H1 (cell line): Measurements from ENCODE around the gene KLHL10. TPM values are rescaled to one million over a fixed set of nuclear protein-coding genes. Genes with fewer than 3 reads are reported as not detected.

ENCODE experiments used
- CHD1 ChIP-seq: IDR thresholded peaks from 2 replicates; pipeline ENCODE4 v1.6.1; 2012; ENCODE audit warnings: low read depth, low read length, improper control_type of control experiment
- CHD2 ChIP-seq: IDR thresholded peaks from 2 replicates; pipeline ENCODE4 v1.6.1; 2012; ENCODE audit warnings: low read length, improper control_type of control experiment
- EGR1 ChIP-seq: IDR thresholded peaks from 2 replicates; pipeline ENCODE4 v1.6.1; 2011; ENCODE audit warnings: low read depth, low read length, borderline replicate concordance
- POLR2A ChIP-seq, 2 experiments: IDR thresholded peaks; 1 replicate in 1 of 2; 2 replicates in 1 of 2; pipeline ENCODE4 v1.6.1; 2011; ENCODE audit warnings: low read depth in 2 of 2, low read length in 2 of 2, mild to moderate bottlenecking in 2 of 2; ENCODE audit errors: control extremely low read depth in 1 of 2
- RAD21 ChIP-seq, 2 experiments: IDR thresholded peaks in 1 of 2; conservative IDR thresholded peaks in 1 of 2; 2 replicates each; pipeline ENCODE4 v1.6.1; 2011; ENCODE audit warnings: low read depth in 2 of 2, low read length in 2 of 2, improper control_type of control experiment in 1 of 2, inconsistent platforms in 1 of 2, mild to moderate bottlenecking in 1 of 2, moderate library complexity in 1 of 2
- SIN3A ChIP-seq, 2 experiments: IDR thresholded peaks in 1 of 2; conservative IDR thresholded peaks in 1 of 2; 2 replicates each; pipeline ENCODE4 v1.6.1; 2011 to 2012; ENCODE audit warnings: low read length in 2 of 2, improper control_type of control experiment in 1 of 2, low read depth in 1 of 2, mild to moderate bottlenecking in 1 of 2
- SP4 ChIP-seq: IDR thresholded peaks from 2 replicates; pipeline ENCODE4 v1.6.1; 2012; ENCODE audit warnings: low read length, inconsistent platforms
- YY1 ChIP-seq: IDR thresholded peaks from 2 replicates; pipeline ENCODE4 v1.6.1; 2011; ENCODE audit warnings: low read depth, mild to moderate bottlenecking, low read length
- polyA plus RNA-seq, 7 experiments: library from polyadenylated mRNA; depleted of rRNA in 3 of 7; stranded (reverse) in 5 of 7; unstranded in 2 of 7; fragments of >200 nt in 5 of 7; fragments of 200-250 nt in 2 of 7; gene quantifications; 1 replicate in 5 of 7; 2 replicates in 1 of 7; 4 replicates in 1 of 7; pipeline versions ENCODE4 v1.2.1 to v1.2.3, GENCODE V29; 2011 to 2013; ENCODE audit warnings: missing spikeins in 2 of 7, mixed read lengths in 2 of 7
- total RNA-seq: library from RNA; stranded (reverse); fragmentation: NEBNext Ultra II Directional; extraction: Animal tissue kit (Norgen Biotek cat#: 25700); gene quantifications from 2 replicates; pipeline ENCODE4 v1.2.1, GENCODE V29; 2021

Gene KLHL10
- total and polyA plus RNA-seq, 2 of the 8 experiments (the other 6 are each of a cell fraction or from before 2014, with no cell fraction given): 0.19 to 0.26 TPM

GRCh38 chr17:41865596-41865893 lies 27.9 kb downstream of the KLHL10 start (continued):
- TF ChIP-seq RAD21 (IDR thresholded peaks at IDR 0.05 in 1 of 2, conservative IDR thresholded peaks at IDR 0.05 in 1 of 2; ENCODE audit: low read depth in 2 of 2, low read length in 2 of 2) (no peak; a peak in 1 of 4 replicates), SIN3A (conservative IDR thresholded peaks at IDR 0.05 in 1 of 2, IDR thresholded peaks at IDR 0.05 in 1 of 2; ENCODE audit: low read depth in 1 of 2, low read length in 2 of 2) (peak in 1 of 2 experiments; percentile 5; a peak in 1 of 4 replicates), POLR2A (IDR thresholded peaks at IDR 0.05; ENCODE audit: control extremely low read depth in 1 of 2, low read depth in 2 of 2, low read length in 2 of 2) (peak in 1 of 2 experiments; percentile 10; a peak in 1 of 3 replicates), CHD1 (no peak), YY1 (no peak), SP4 (no peak), CHD2 (no peak), EGR1 (no peak)
